H1 (cell line): ENCODE measurements around the gene SBK1. TPM values are rescaled to one million over a fixed set of nuclear protein-coding genes. Genes with fewer than 3 reads are reported as not detected.

Experiments
- NANOG ChIP-seq: IDR thresholded peaks from 2 replicates; pipeline ENCODE4 v1.6.1; 2011; ENCODE audit warnings: low read length, low read depth, mild to moderate bottlenecking, inconsistent platforms; ENCODE audit not compliant: insufficient read depth, poor library complexity, severe bottlenecking
- polyA plus RNA-seq, 7 experiments: library from polyadenylated mRNA; depleted of rRNA in 3 of 7; stranded (reverse) in 5 of 7; unstranded in 2 of 7; fragments of >200 nt in 5 of 7; fragments of 200-250 nt in 2 of 7; gene quantifications; 1 replicate in 5 of 7; 2 replicates in 1 of 7; 4 replicates in 1 of 7; pipeline versions ENCODE4 v1.2.1 to v1.2.3, GENCODE V29; 2011 to 2013; ENCODE audit warnings: missing spikeins in 2 of 7, mixed read lengths in 2 of 7
- total RNA-seq: library from RNA; stranded (reverse); fragmentation: NEBNext Ultra II Directional; extraction: Animal tissue kit (Norgen Biotek cat#: 25700); gene quantifications from 2 replicates; pipeline ENCODE4 v1.2.1, GENCODE V29; 2021
- TF ChIP-seq, protein P1 (sequence below): IDR thresholded peaks from 2 replicates; pipeline ENCODE4 v1.6.1; 2012; ENCODE audit warnings: low read length, inconsistent platforms

The SBK1 gene
- total and polyA plus RNA-seq, 2 of the 8 experiments (the other 6 are each of a cell fraction or from before 2014, with no cell fraction given) = 18.2 to 73.9 TPM

DNA sequence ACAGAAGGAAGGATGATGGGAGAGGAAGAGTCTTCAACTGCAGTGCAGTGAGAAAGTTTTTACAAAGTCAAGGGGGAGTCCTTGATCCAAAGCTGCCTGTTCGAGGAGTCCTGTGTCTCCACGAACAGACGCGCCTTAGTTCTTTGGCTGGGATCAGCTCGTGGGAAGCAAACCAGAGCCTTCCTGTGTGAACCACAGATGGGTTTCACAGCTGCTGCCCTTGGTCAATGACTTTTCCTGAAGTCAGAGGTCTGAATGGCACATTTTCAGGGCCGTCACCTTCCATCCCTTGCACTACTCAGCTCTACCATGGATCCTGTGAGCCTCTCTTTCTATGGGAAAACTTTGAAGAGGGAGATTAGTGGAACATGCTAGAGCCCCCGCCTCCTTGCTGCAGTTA is 4.2 kb upstream of the SBK1 start (continued):
- TF ChIP-seq, protein P1, sequence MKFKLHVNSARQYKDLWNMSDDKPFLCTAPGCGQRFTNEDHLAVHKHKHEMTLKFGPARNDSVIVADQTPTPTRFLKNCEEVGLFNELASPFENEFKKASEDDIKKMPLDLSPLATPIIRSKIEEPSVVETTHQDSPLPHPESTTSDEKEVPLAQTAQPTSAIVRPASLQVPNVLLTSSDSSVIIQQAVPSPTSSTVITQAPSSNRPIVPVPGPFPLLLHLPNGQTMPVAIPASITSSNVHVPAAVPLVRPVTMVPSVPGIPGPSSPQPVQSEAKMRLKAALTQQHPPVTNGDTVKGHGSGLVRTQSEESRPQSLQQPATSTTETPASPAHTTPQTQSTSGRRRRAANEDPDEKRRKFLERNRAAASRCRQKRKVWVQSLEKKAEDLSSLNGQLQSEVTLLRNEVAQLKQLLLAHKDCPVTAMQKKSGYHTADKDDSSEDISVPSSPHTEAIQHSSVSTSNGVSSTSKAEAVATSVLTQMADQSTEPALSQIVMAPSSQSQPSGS = no peak
- TF ChIP-seq NANOG = no peak
